GM21529 (cell line): ENCODE results near the gene APCDD1L.

Source experiments
- ATAC-seq: cut with Tn5 transposase; IDR thresholded peaks from one replicate; pipeline ENCODE4 v1.9.1; 2021; ENCODE audit not compliant: unreplicated experiment

The APCDD1L gene

GRCh38 chr20:58467572-58468527 is 47.3 kb downstream of the APCDD1L start:
- no peak for ATAC-seq

- ATAC-seq, result no peak
Observed at GRCh38 chr20:58466729-58467571, 48.2 kb downstream of the APCDD1L start.

- ATAC-seq, result no peak
Observed at GRCh38 chr20:58466095-58466708, 49.0 kb downstream of the APCDD1L start.

GRCh38 chr20:58464838-58465237 is 50.4 kb downstream of the APCDD1L start:
- no peak for ATAC-seq

GRCh38 chr20:58463256-58463655 is 51.9 kb downstream of the APCDD1L start:
- no peak for ATAC-seq

DNA sequence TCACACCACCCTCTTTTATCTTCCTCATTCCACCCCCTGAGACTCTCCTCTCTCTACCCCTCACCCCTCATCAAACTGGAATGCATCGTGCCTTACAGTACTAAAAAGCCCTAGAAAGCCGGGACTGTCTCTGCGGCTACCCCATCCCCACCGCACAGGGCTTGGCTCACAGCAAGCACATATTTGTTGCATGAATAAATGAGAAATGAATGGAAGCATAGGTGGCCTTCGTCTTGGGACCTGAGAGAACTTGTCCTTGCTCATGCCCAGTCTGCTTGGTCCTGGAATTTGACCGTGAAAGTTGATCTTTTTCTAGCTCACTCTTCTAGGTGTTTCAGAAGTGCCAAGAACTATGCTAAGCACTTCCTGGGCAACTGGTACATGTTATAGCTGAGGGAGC is 53.3 kb downstream of the APCDD1L start:
- ATAC-seq, result no peak

DNA sequence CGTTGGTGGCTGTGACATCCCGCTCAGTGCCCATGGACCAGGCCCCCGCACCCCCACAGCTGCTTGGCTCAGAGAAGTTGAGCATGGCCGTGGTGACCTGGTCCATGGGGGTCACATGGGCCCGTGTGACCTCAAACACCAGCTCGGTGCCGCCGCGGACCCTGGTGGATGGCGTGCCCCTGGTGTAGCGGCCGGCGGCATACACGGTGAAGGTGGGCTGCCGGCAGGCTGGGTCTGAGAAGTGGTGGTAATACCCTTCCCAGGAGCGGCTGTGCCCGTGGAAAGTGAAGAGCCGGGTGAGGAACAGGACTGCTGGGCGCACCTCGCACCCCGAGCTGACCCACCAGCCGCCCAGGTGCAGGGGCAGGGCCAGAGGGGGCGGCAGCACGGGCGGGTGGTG is 54.1 kb downstream of the APCDD1L start:
- no peak for ATAC-seq

- peak; percentile 11 for ATAC-seq
Observed at GRCh38 chr20:58459058-58459750, 56.0 kb downstream of the APCDD1L start.

- ATAC-seq, result peak; percentile 98
Observed at GRCh38 chr20:58458342-58459057, 56.7 kb downstream of the APCDD1L start.

DNA sequence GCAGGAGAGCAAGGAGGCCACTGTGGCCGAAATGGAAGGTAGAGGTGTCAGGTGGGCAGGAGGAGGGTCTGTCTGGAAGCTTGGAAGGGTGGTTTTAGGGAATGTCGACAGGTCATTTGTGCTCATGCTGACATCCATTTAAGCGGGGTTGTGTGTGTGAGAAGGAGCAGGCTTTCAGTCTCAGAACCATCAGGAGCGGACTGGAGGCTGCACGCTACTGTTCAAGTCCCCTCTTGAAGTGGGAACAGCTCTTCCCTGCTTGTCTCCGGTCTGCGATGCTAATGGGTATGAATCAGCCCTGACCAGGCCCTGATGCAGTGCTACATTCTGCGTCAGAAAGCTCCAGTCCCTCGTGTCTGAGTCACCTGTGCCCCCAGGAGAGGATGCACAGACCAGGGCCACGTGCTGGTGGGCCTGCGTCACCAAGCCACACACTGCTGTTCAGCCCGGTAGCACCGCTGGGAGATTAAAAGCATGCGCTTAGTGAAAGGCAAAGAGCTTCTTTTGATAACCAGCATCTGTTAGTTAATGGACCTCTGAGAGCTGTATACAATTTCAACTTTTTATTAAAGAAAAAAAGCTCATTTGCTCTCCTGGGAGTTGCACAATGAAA is 58.0 kb downstream of the APCDD1L start:
- ATAC-seq, result no peak

DNA sequence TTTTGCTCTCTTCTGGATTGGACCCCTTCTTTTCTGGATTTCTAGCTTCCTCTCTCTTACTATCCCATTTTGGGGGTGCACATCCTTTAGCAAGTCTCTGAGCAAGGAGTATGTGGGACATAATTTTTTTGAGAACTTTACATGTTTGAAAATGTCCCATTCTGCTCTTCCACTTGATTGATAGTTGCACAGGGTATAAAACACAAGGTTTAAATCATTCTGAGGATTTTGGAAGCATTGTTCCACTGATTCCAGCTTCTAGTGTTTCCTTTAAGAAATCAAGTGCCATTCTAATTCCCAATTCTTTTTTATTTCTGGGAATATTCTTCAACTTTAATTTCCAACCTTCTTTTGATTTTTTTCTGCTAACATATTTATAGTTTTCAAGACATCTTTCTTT is 60.7 kb downstream of the APCDD1L start:
- no peak for ATAC-seq

DNA sequence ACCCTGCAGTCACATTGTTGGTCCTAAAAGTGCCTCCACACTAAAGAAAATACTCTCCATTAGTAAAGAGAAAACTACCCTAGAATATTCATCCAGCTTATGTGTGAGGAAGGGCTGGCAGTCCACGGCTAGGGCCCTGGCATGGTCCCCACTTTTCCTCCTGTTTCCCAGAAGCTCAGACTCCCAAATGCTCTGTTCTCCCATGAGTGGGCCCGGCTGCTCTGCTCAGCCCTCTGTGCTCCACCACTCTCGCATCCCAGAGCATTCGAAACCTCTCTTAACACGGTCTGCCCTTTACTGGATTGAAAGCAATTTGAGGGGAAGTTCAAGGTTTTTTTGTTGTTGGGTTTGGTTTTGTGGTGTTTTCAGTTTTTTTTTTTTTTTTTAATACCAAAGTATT is 61.8 kb downstream of the APCDD1L start:
- no peak for ATAC-seq

DNA sequence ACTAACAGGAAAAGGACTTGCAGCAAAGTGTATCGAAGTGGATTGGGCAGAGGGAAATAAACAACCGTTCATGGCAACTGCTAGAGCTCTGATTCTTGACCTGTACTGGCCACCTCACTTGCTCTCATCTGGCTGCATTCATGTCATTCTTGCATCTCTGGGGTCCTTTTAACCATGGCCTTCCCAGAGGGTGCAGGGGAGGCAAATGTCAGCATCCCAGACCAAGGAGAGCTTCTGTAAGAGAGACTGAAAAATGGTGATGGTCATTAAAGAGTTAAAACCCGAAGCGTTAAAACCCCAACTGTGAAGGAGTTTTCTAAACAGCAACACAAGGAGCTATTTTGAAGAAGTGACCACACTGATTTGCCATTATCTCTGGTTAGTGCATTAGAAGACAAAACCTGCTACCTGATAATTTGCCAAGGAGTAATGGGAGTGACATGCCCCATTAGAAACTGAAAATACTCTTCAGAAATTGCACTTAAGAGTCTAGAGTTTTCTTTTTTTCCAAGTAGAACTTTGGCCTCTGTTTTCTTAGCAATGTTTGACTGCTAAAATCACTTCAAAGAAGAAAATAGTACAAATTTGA is 62.4 kb downstream of the APCDD1L start:
- ATAC-seq, result no peak

DNA sequence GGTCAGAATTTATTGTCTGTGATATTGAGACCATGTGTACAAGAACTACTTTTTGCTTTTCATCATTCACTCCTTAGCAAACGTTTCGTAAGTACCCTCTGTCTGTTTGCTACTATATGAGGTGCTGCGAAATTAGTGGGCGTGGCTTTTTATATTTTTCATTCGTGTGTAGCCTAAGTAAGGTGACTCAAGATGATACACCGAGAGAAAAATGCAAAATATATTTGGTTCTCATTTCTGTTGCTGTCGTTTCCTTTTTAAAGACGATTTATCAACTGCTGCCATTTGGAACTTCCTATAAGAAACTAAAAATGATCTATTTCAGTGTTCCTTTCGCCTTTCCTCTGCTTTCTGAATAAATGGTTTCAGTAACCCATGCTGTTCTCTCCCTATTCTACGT is 64.9 kb downstream of the APCDD1L start:
- no peak for ATAC-seq

DNA sequence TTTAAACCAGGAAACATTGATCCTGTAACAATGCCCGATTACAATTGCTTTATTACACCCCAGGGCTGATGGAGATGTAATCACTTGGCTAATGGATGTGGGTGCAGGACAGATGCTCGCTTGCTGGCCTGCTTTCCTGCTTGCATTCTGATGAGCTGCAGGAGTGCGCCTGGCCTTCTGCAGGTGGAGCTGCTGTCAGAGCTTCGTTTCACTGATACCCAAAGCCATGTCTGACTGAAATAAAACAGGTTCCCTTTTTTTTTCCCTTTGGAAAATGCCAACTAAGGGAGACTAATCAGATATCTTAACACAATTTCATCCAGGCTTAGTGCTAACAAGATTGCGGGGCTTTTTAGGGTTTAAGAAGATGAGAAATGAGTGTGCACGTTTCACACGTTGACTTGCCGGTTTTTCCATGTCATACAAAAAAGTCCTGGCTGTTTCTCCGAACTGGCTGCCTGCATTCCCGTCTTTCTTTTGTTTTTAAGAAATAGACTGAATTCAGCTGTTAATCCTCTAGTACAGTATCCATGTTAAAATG is 65.4 kb downstream of the APCDD1L start:
- no peak for ATAC-seq

DNA sequence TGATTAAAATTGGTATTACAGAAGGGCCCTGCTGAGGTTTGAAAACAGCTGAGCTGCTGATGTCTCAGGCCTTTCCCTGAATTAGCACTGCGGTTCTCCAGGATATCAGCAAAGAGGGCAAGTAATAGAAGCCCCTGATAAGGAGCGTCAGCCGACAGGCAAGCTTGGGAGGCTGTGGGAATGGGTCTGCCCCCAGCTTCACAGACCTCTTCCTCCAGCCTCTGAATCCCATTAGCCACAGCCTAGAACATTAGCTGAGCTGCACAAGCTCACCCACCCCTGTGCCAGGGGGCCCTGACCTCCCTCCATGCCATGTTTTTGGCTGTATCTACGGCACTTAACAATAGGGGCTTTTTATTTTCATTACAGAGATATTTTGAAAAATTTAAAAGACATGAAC is 66.2 kb downstream of the APCDD1L start:
- no peak for ATAC-seq

GRCh38 chr20:58447511-58448391 is 67.4 kb downstream of the APCDD1L start:
- peak; percentile 57 for ATAC-seq

- no peak for ATAC-seq
Observed at GRCh38 chr20:58446960-58447265, 68.3 kb downstream of the APCDD1L start.
